Ureter (tissue), 1 donor: ENCODE measurements around the gene DENND5A. TPM values are rescaled to one million over a fixed set of nuclear protein-coding genes. Genes with fewer than 3 reads are reported as not detected.
"Not testable (repeated sequence)": the region's sequence is repeated elsewhere in the genome, so short reads cannot be mapped to it uniquely, and the experiment has no call there.

Source experiments
- DNase-seq: peaks from one replicate; pipeline ENCODE4 v3.0.0-alpha.2; 2020; ENCODE audit warnings: low spot score
- total RNA-seq: library from RNA; stranded (reverse); gene quantifications from one replicate; pipeline ENCODE4 v1.2.4, GENCODE V29; 2023
- donor health status: DM: yes; HTN: yes; CAD: no.

DENND5A gene
- total RNA-seq, 1 donor from 2014 or later: 75.0 TPM

GRCh38 chr11:9264316-9265210 is 587 bp downstream of the DENND5A start:
- DNase-seq: peak; percentile 59

GRCh38 chr11:9263840-9264315 is 1.3 kb downstream of the DENND5A start:
- DNase-seq: no peak

- DNase-seq: not testable (repeated sequence)
Observed at GRCh38 chr11:9260838-9261146, 4.4 kb downstream of the DENND5A start.

- no peak for DNase-seq
Observed at GRCh38 chr11:9259981-9260837, 4.9 kb downstream of the DENND5A start.

GRCh38 chr11:9258279-9258678 is 6.9 kb downstream of the DENND5A start:
- DNase-seq: not testable (repeated sequence)

- no peak for DNase-seq
Observed at GRCh38 chr11:9254416-9254815, 10.7 kb downstream of the DENND5A start.

- DNase-seq: no peak
Observed at GRCh38 chr11:9253086-9253485, 12.1 kb downstream of the DENND5A start.

GRCh38 chr11:9251311-9251710 is 13.8 kb downstream of the DENND5A start:
- DNase-seq: no peak

GRCh38 chr11:9250139-9250582 is 15.0 kb downstream of the DENND5A start:
- DNase-seq: no peak

GRCh38 chr11:9249252-9249651 is 15.9 kb downstream of the DENND5A start:
- no peak for DNase-seq

GRCh38 chr11:9247863-9248262 is 17.3 kb downstream of the DENND5A start:
- DNase-seq: no peak

- DNase-seq: not testable (repeated sequence)
Observed at GRCh38 chr11:9236242-9236641, 28.9 kb downstream of the DENND5A start.

- DNase-seq: no peak
Observed at GRCh38 chr11:9232482-9232881, 32.7 kb downstream of the DENND5A start.

GRCh38 chr11:9231848-9232177 is 33.3 kb downstream of the DENND5A start:
- no peak for DNase-seq

- DNase-seq: no peak
Observed at GRCh38 chr11:9230296-9230695, 34.9 kb downstream of the DENND5A start.

GRCh38 chr11:9228091-9228490 is 37.1 kb downstream of the DENND5A start:
- no peak for DNase-seq

- no peak for DNase-seq
Observed at GRCh38 chr11:9225748-9226298, 39.3 kb downstream of the DENND5A start.

GRCh38 chr11:9222654-9223053 is 42.5 kb downstream of the DENND5A start:
- DNase-seq: no peak

GRCh38 chr11:9220853-9221252 is 44.3 kb downstream of the DENND5A start:
- not testable (repeated sequence) for DNase-seq

GRCh38 chr11:9219572-9219971 is 45.6 kb downstream of the DENND5A start:
- DNase-seq: no peak

- no peak for DNase-seq
Observed at GRCh38 chr11:9219115-9219514, 46.0 kb downstream of the DENND5A start.

- DNase-seq: no peak
Observed at GRCh38 chr11:9214765-9215164, 50.4 kb downstream of the DENND5A start.
